GM23338 (cell line): ENCODE results near the gene UBE2R2. TPM values are rescaled to one million over a fixed set of nuclear protein-coding genes. Genes with fewer than 3 reads are reported as not detected.

ENCODE experiments used
- ATAC-seq: fragments of 200-7000 bp; cut with Tn5 transposase; 3 replicates; pipeline ENCODE4 v1.9.1; 2020
- DNase-seq: peaks from one replicate; pipeline ENCODE4 v3.0.0-alpha.2; 2015; ENCODE audit warnings: low spot score
- H2AFZ ChIP-seq: fragments of 200-600 bp; sonication (generic); 2 replicates; pipeline ENCODE4 v1.8.0; 2016; ENCODE audit warnings: antibody characterized with exemption, mild to moderate bottlenecking, moderate library complexity
- H3F3A ChIP-seq: fragments of 200-600 bp; sonication (generic); replicated peaks from 2 replicates; pipeline ENCODE4 v1.8.0; 2017; ENCODE audit warnings: antibody characterized with exemption, mixed run types, low read depth
- H3K27ac ChIP-seq: fragments of 200-600 bp; sonication (generic); 2 replicates; pipeline ENCODE4 v1.6.1; 2016; ENCODE audit warnings: low read depth
- H3K27me3 ChIP-seq: fragments of 200-600 bp; sonication (generic); 2 replicates; pipeline ENCODE4 v1.8.0; 2016; ENCODE audit warnings: mild to moderate bottlenecking, mixed run types, moderate library complexity; ENCODE audit not compliant: insufficient read depth
- H3K36me3 ChIP-seq: fragments of 200-600 bp; sonication (generic); 2 replicates; pipeline ENCODE4 v1.8.0; 2016; ENCODE audit warnings: mild to moderate bottlenecking; ENCODE audit not compliant: insufficient read depth
- H3K4me1 ChIP-seq: fragments of 200-600 bp; sonication (generic); 2 replicates; pipeline ENCODE4 v1.8.0; 2016; ENCODE audit warnings: mild to moderate bottlenecking, moderate library complexity; ENCODE audit not compliant: insufficient read depth
- H3K4me2 ChIP-seq: fragments of 200-600 bp; sonication (generic); 2 replicates; pipeline ENCODE4 v1.7.1; 2017; ENCODE audit warnings: mixed run types
- H3K4me3 ChIP-seq: fragments of 200-600 bp; sonication (generic); 2 replicates; pipeline ENCODE4 v1.6.1; 2016; ENCODE audit warnings: mixed run types
- H3K79me2 ChIP-seq: fragments of 200-600 bp; sonication (generic); replicated peaks from 2 replicates; pipeline ENCODE4 v1.8.0; 2017; ENCODE audit warnings: mild to moderate bottlenecking; ENCODE audit not compliant: insufficient read depth
- H3K9me2 ChIP-seq: fragments of 200-600 bp; sonication (generic); 2 replicates; pipeline ENCODE4 v1.8.0; 2017; ENCODE audit not compliant: insufficient read depth
- H4K20me1 ChIP-seq: fragments of 200-600 bp; sonication (generic); replicated peaks from 2 replicates; pipeline ENCODE4 v1.8.0; 2017; ENCODE audit warnings: mild to moderate bottlenecking; ENCODE audit not compliant: insufficient read depth
- H3K27ac Mint-ChIP-seq: 2 replicates; pipeline ENCODE4 v1.8.0; 2020; ENCODE audit warnings: inconsistent platforms, mild to moderate bottlenecking, moderate library complexity, mixed read lengths
- H3K27me3 Mint-ChIP-seq: 3 replicates; pipeline ENCODE4 v1.8.0; 2022; ENCODE audit warnings: low read depth, mild to moderate bottlenecking, moderate library complexity, mixed read lengths, inconsistent platforms; ENCODE audit not compliant: insufficient read depth, poor library complexity
- H3K36me3 Mint-ChIP-seq: 3 replicates; pipeline ENCODE4 v1.8.0; 2021; ENCODE audit warnings: low read depth, mild to moderate bottlenecking, inconsistent platforms, moderate library complexity, mixed read lengths
- H3K4me1 Mint-ChIP-seq: 3 replicates; pipeline ENCODE4 v1.8.0; 2020; ENCODE audit warnings: mild to moderate bottlenecking, inconsistent platforms, mixed read lengths
- H3K4me3 Mint-ChIP-seq: 3 replicates; pipeline ENCODE4 v1.8.0; 2021; ENCODE audit warnings: moderate library complexity, mild to moderate bottlenecking, inconsistent platforms, mixed read lengths
- H3K9me3 Mint-ChIP-seq: 3 replicates; pipeline ENCODE4 v1.8.0; 2020; ENCODE audit warnings: moderate library complexity, mild to moderate bottlenecking, inconsistent platforms, mixed read lengths
- JUNB ChIP-seq: IDR thresholded peaks from one replicate; pipeline ENCODE4 v1.6.1; 2016; ENCODE audit warnings: antibody characterized with exemption; ENCODE audit not compliant: unreplicated experiment
- NANOG ChIP-seq: IDR thresholded peaks from 2 replicates; pipeline ENCODE4 v1.6.1; 2016; ENCODE audit warnings: antibody characterized with exemption, borderline replicate concordance
- REST ChIP-seq: IDR thresholded peaks from one replicate; pipeline ENCODE4 v1.6.1; 2018; ENCODE audit warnings: antibody characterized with exemption; ENCODE audit not compliant: unreplicated experiment
- STAT1 ChIP-seq: IDR thresholded peaks from one replicate; pipeline ENCODE4 v1.6.1; 2016; ENCODE audit warnings: antibody characterized with exemption; ENCODE audit not compliant: unreplicated experiment
- ZNF114 ChIP-seq: fragments of 250-450 bp; sonication (Bioruptor Pico); IDR thresholded peaks from 2 replicates; pipeline ENCODE4 v1.5.0; 2020; ENCODE audit warnings: mild to moderate bottlenecking, moderate library complexity
- ZNF331 ChIP-seq: fragments of 250-450 bp; sonication (Bioruptor Pico); IDR thresholded peaks from 2 replicates; pipeline ENCODE4 v1.5.0; 2020; ENCODE audit warnings: low read depth, mild to moderate bottlenecking, moderate library complexity
- polyA plus RNA-seq: library from polyadenylated mRNA; unstranded; fragments of >200 nt; fragmentation: Nextera tagmentation; extraction: Ambion mirVana; gene quantifications from 2 replicates; pipeline ENCODE4 v1.2.1, GENCODE V29; 2016
- total RNA-seq: library from RNA; depleted of rRNA; stranded (reverse); fragments of >200 nt; shearing (Covaris generic); gene quantifications from 2 replicates; pipeline ENCODE4 v1.2.3, GENCODE V29; 2014
- TF ChIP-seq, protein P1 (sequence below), 2 experiments: fragments of 200-600 bp in 1 of 2; sonication (generic) in 1 of 2; conservative IDR thresholded peaks; 2 replicates each; pipeline versions ENCODE4 v1.5.1 to v1.6.1; 2016 to 2017; ENCODE audit warnings: antibody characterized with exemption in 2 of 2, low read depth in 2 of 2, mild to moderate bottlenecking in 2 of 2, moderate library complexity in 1 of 2

The UBE2R2 gene
- total and polyA plus RNA-seq, 2 experiments from 2014 or later: 23.4 to 32.5 TPM

- peak; percentile 62 for ATAC-seq
- Histone ChIP-seq H3K4me2 (0 out of 2 replicates have a peak overlapping the region, but pooled peaks have one; percentile 58), H3F3A (0 out of 2 replicates have a peak, but pooled peaks cover 3% of the 10 kb centered on the region), H3K36me3 (peaks cover 32% of the 10 kb centered on the region), H3K27me3 (no peaks in the 10 kb centered on the region), H3K27ac (peak overlapping the region; percentile 52; the same call in 1 of the 2 replicates), H3K9me2 (no peaks in the 10 kb centered on the region), H2AFZ (no peak overlapping the region), H3K4me1 (peaks cover 15% of the 10 kb centered on the region), H4K20me1 (peaks cover 26% of the 10 kb centered on the region), H3K79me2 (peaks cover 14% of the 10 kb centered on the region), H3K4me3 (peak overlapping the region; percentile 10; the same call in 1 of the 2 replicates)
- Mint-ChIP-seq H3K4me1 (peaks cover 17% of the 10 kb centered on the region), H3K27me3 (peaks cover 14% of the 10 kb centered on the region), H3K36me3 (peaks cover 81% of the 10 kb centered on the region), H3K9me3 (no peaks in the 10 kb centered on the region), H3K4me3 (no peak overlapping the region), H3K27ac (peak overlapping the region; percentile 47; the same call in 1 of the 2 replicates)
- TF ChIP-seq ZNF114 (CRISPR knock-in tag) (no peak), STAT1 (no peak), JUNB (no peak), NANOG (no peak), REST (no peak)
- DNase-seq: peak; percentile 35
Observed at GRCh38 chr9:33934188-33934878, 117.4 kb downstream of the UBE2R2 start.

GRCh38 chr9:33939924-33940874 lies 123.2 kb downstream of the UBE2R2 start:
- no peak overlapping the region for H2AFZ ChIP-seq
- no peaks in the 10 kb centered on the region for H3F3A ChIP-seq
- ATAC-seq (no peak), DNase-seq (no peak)
- peaks cover 14% of the 10 kb centered on the region for H4K20me1 ChIP-seq
- H3K4me1 Mint-ChIP-seq: peaks cover 5% of the 10 kb centered on the region; the same call in 2 of the 3 replicates
- peaks cover 77% of the 10 kb centered on the region for H3K36me3 Mint-ChIP-seq
- H3K4me1 ChIP-seq: peaks cover 4% of the 10 kb centered on the region
- H3K27me3 ChIP-seq: no peaks in the 10 kb centered on the region
- H3K9me2 ChIP-seq: no peaks in the 10 kb centered on the region
- H3K4me3 Mint-ChIP-seq: no peak overlapping the region
- H3K79me2 ChIP-seq: peaks cover 20% of the 10 kb centered on the region
- H3K27me3 Mint-ChIP-seq: peaks cover 3% of the 10 kb centered on the region
- no peak overlapping the region for H3K4me2 ChIP-seq
- H3K36me3 ChIP-seq: peaks cover 58% of the 10 kb centered on the region
- H3K9me3 Mint-ChIP-seq: no peaks in the 10 kb centered on the region
- no peak overlapping the region for H3K4me3 ChIP-seq
- H3K27ac ChIP-seq: no peak overlapping the region
- no peak overlapping the region for H3K27ac Mint-ChIP-seq
- TF ChIP-seq, protein P1, sequence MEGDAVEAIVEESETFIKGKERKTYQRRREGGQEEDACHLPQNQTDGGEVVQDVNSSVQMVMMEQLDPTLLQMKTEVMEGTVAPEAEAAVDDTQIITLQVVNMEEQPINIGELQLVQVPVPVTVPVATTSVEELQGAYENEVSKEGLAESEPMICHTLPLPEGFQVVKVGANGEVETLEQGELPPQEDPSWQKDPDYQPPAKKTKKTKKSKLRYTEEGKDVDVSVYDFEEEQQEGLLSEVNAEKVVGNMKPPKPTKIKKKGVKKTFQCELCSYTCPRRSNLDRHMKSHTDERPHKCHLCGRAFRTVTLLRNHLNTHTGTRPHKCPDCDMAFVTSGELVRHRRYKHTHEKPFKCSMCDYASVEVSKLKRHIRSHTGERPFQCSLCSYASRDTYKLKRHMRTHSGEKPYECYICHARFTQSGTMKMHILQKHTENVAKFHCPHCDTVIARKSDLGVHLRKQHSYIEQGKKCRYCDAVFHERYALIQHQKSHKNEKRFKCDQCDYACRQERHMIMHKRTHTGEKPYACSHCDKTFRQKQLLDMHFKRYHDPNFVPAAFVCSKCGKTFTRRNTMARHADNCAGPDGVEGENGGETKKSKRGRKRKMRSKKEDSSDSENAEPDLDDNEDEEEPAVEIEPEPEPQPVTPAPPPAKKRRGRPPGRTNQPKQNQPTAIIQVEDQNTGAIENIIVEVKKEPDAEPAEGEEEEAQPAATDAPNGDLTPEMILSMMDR (conservative IDR thresholded peaks at IDR 0.05; ENCODE audit: low read depth in 2 of 2): no peak
- TF ChIP-seq ZNF331 (CRISPR knock-in tag): no peak
